ENCODE results near the gene MACROD2.
"Not testable (repeated sequence)": the region's sequence is repeated elsewhere in the genome, so short reads cannot be mapped to it uniquely, and the experiment has no call there.

MACROD2 gene

DNA sequence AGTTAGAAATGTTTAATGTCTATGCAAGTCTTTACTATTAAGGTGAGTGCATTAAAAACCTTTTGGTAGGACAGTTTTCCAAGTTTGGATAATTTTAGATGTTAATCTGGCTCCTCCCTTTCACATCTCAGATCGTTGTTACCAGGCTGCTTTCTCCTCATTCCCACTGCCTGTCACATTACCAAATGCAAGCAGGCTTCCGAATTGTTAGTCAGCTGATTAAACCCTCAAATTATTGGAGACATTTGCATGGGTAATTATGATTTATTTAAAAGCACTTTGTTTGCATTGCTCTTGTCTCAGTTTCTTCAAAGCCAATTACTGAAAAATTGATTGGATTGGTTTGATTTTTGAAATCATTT lies 1761.4 kb downstream of the MACROD2 start:
- DNase-seq (ENCODE audit: low read depth) = no peak

DNA sequence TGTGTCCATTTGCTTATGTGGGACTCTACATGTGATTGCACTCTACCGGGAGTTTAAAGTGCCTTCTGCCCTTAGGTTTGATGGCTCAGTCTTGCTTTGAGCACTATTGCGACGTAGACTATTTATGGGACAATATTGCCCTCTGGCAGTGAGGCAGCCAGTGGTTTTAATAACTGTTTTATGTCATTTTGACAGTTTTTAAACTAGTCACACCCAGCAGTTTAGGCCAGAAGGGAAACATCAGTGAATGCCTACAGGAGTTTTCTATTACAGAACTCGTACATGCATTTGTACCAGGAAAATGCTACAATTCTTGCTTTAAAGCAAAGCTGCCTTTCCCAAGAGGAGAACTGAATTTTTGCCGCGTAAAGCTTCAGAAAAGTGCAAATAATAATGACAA lies 1764.3 kb downstream of the MACROD2 start:
- no peak for DNase-seq (ENCODE audit: low read depth)

DNA sequence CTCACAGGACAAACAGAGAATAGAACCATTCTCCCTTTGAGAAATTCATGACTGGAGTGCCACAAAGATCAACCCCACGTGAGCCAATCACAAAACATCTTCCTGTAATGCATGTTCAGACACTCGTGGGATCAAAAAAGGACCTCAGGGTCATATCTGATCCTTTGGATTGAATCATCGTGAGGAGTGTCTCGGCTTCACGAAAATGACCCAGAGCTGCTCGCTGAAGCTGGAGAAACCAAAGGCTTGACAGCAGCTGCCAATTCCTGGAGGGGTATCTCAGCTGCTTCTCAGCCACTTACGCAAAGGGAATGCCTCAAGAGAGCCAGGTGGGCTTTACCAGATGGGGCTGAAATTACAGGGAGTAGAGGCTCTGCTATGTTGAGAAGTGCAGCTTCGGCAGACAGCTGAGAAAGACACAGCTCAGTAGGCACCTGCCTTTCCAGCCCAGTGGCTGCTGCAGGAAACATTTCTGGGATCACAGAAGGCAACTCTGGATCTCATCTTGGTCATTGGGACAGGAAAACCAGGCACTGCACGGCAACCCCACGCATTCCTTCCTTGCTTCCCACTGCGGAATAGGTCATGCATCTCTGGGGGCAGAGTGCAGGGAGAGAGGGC lies 1764.8 kb downstream of the MACROD2 start:
- no peak for DNase-seq (ENCODE audit: low read depth)

- DNase-seq (ENCODE audit: low read depth) = no peak
Measured at GRCh38 chr20:15763366-15763765, 1768.0 kb downstream of the MACROD2 start.

DNA sequence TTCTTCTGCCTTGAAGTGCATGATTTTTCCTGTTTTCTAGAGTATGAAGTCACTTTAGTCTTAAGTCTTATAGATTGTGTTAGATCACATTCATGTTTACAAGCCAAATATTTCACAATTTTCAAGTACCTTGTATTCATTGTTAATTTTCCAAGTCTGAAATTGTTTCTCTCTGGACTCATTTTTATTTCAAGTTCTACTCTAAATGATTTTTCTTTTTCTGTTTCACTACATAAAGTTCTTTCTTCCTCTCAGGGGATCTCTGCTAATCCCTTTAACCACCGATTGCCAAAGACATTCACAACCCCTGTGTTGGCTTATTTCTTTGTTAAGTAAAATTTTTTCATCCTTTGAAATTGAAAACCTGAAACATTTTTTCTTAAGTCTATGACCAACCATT lies 1772.3 kb downstream of the MACROD2 start:
- no peak for DNase-seq (ENCODE audit: low read depth)

GRCh38 chr20:15767999-15768741 lies 1772.9 kb downstream of the MACROD2 start:
- no peak for DNase-seq (ENCODE audit: low read depth)

GRCh38 chr20:15772826-15773225 lies 1777.5 kb downstream of the MACROD2 start:
- DNase-seq (ENCODE audit: low read depth) = no peak

DNA sequence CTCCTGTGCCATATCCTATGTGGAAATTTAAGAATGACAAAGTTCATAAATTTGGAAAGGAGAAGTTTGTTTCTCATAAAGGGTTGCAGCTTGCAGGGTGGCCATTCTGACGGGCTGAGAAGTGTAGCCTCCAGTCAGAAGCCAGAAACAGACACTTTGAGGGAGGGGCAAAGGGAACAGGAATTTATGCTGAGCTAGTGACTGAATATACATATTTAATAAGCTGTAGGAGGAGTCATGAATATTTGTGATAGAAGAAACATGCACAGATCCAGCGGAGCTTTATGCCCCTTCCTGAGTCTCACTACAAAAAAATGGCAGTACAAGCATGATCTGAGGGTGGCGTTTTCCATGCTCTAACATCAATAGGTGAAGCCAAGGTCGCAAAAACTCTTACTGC lies 1779.6 kb downstream of the MACROD2 start:
- DNase-seq (ENCODE audit: low read depth) = no peak

DNA sequence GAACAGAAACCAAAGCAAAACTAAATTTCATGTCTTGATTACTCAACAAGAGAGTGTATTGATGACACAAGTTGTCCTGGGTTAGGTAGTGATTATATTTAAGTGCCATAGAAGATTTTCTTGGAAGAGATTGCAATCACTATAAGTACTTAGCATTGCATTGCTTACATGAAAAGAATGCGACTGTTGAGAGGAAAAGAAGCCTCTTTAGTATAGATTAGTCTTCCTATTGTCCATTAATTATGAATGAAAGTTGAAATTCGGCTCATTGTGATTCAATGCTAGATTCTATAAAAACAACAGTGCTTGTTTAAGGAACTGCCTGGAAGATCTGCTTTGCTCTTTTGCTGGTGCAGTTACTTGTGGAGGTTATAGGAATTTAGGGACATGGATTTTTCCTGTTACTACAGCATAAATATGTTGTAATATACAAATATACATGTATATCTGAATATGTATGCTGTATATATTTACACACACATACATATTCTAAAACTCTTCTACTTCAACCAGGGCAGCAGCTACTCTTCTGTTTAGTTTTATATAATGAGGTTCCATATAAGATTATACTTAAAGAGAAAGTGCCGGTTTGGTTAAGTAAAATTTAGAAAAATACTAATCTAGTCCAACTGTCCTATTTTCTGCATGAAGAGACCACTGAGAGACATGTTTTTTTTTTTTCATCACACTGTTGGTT lies 1781.6 kb downstream of the MACROD2 start:
- DNase-seq (ENCODE audit: low read depth) = no peak

DNA sequence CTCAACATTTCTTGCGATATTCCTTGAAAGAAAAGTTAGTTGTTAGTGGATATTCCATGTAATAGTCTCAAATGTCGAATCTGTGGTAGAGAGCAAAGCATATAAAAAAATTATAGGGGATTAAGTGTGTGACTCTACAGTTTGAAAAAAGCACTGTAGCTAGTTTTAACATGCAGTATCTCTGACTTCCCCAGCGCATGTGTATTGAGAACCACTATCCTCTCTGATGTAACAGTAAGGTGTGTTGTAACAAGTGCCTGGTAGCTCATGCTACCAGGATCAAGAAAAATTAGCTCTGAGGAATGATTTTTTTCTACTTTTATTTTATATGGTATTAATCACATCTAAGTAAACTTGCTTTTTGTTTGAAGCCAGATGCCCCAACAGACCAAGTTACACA lies 1788.7 kb downstream of the MACROD2 start:
- no peak for DNase-seq (ENCODE audit: low read depth)

DNA sequence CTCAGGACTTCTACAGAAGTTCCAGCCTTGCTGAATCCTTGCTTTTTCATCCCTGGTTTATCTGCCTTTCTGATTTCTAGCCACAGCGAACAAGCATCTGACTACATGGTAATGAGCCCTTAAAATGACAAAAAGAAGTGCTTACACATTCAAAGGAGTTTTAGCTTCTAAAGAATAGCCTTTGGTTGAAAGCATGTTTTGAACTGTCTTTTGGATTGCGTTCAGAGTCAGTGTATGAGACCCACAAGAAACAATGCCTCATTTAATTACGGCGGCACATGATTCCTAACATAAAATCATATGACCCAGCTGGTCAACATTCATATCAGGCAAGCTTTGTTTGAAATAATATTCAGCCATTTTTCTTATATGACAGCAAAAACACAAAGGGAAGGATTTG lies 1793.8 kb downstream of the MACROD2 start:
- DNase-seq (ENCODE audit: low read depth) = no peak

GRCh38 chr20:15792855-15793254 lies 1797.5 kb downstream of the MACROD2 start:
- DNase-seq (ENCODE audit: low read depth) = no peak

- no peak for DNase-seq (ENCODE audit: low read depth)
Measured at GRCh38 chr20:15794409-15794808, 1799.1 kb downstream of the MACROD2 start.

GRCh38 chr20:15795305-15796019 lies 1800.1 kb downstream of the MACROD2 start:
- no peak for DNase-seq (ENCODE audit: low read depth)

- DNase-seq (ENCODE audit: low read depth) = no peak
Measured at GRCh38 chr20:15799871-15800270, 1804.6 kb downstream of the MACROD2 start.

DNA sequence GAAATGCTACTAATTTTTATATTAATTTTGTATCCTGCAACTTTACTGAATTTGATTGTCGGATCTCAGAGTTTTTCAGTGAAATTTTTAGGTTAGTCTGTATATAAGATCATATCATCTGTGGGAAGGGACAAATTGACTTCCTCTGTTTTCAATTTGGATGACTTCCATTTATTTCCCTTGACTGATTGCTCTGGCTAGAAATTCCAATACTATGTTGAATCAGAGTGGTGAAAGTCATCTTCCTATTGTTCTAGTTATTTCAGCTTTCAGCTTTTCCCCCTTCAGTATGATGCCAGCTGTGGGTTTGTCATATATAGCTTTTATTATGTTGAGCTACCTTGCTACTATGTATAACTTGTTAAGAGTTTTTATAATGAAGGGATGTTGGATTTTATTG lies 1806.7 kb downstream of the MACROD2 start:
- no peak for DNase-seq (ENCODE audit: low read depth)

- no peak for DNase-seq (ENCODE audit: low read depth)
Measured at GRCh38 chr20:15805154-15805553, 1809.8 kb downstream of the MACROD2 start.

GRCh38 chr20:15806105-15806504 lies 1810.8 kb downstream of the MACROD2 start:
- no peak for DNase-seq (ENCODE audit: low read depth)

DNA sequence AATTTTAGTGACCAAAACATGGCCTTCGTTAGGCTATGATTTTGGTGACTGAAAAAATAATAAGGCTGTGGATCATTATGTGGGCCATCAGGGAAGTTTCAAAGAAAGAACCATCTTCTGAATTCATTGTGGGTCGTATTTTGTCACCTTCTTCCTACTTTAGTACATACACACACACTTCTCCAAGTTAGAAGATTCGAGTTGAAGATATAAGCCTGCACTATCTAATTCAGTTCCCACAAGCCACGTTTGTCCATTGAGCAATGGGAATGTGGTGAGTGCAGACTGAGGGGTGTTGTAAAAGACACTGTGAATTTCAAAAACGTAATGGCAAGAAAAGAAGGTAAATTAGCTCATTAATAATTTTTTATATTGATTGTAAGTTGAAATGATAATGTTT lies 1812.0 kb downstream of the MACROD2 start:
- DNase-seq (ENCODE audit: low read depth) = no peak

- DNase-seq (ENCODE audit: low read depth) = not testable (repeated sequence)
Measured at GRCh38 chr20:15807771-15808170, 1812.5 kb downstream of the MACROD2 start.

GRCh38 chr20:15811951-15812350 lies 1816.6 kb downstream of the MACROD2 start:
- no peak for DNase-seq (ENCODE audit: low read depth)

- no peak for DNase-seq (ENCODE audit: low read depth)
Measured at GRCh38 chr20:15812696-15813095, 1817.4 kb downstream of the MACROD2 start.

- no peak for DNase-seq (ENCODE audit: low read depth)
Measured at GRCh38 chr20:15814360-15814759, 1819.0 kb downstream of the MACROD2 start.

All from stimulated activated CD8-positive, alpha-beta memory T cell treated with anti-CD3 and anti-CD28 coated beads, Interleukin-15, amount 100 ng/mL, for 1 hour (primary cell).